GM19438 (cell line): ENCODE measurements around the gene CCNE1.

Source experiments
- ATAC-seq: cut with Tn5 transposase; IDR thresholded peaks from one replicate; pipeline ENCODE4 v1.9.1; 2021; ENCODE audit warnings: low read depth; ENCODE audit not compliant: unreplicated experiment

Gene CCNE1

DNA sequence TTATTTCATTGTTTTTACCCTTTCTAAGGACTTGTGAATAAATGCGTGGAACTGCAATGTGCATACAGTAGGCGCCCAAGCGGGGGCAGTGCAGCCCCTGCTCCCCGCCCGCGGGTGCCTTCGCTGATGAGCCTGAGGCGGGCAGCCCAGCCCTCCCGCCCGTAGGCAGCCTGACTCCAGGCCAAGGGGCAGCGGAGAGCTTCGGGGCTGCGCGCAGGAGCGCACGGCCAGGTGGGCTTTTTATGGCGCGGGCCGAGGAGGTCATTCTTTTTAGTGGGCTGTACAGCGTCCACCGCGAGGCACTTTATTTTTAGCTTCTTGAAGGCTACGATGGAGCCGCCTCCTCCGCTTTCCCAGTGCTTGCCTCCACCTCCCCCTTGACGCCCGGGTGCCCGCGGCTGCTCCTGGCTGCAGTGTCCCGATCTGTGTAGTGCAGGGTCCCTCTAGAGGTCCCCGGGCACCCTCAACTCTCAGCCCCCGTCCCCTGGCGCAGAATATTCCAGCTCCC is 60.5 kb downstream of the CCNE1 start:
- no peak for ATAC-seq

DNA sequence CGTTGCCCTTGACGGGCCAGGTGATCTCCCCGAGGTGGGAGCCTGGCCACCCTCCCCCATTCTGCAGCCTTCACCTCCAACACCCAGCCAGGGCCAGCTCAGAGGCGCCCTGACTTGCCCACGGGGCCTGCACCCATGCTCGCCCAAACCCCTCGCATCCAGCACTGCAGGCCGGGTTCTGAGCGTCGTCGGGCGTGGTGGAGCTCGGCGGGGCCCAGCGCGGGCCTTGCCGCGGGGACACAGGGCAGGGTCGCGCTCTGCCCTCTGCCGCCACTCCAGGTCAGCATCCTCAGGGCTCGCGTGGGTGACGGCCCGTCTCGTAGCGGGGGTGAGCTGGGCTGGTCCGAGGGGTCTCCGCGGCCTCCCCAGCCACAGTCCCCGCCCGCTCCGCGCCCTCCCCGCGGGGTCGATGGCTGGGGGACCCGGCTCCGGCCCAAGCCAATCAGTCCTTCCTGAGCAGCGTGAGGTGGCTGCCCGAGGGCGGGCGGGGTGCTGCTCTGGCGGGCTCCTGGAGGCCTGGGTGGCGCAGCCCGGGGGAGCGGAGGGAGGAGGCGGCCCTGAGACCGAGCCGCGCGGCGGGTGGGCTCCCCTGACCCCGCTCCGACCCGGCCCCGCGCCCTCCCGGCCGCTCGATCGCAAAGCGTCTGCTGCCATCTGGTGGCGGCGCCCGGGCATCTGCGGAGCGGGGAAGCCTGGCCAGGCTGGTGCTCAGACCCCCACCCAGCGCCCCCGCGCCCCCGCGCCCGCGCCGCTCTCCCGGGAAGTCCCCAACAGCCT is 61.4 kb downstream of the CCNE1 start:
- ATAC-seq: peak; percentile 87
